Measurements from ENCODE around the gene UBXN7.
"Not testable (repeated sequence)": the region's sequence is repeated elsewhere in the genome, so short reads cannot be mapped to it uniquely, and the experiment has no call there.

UBXN7 gene

GRCh38 chr3:196354132-196354531 lies 78.1 kb downstream of the UBXN7 start:
- DNase-seq: no peak

- DNase-seq: no peak
These were observed 80.7 kb downstream of the UBXN7 start for GRCh38 chr3:196351541-196351940.

GRCh38 chr3:196350067-196350466 lies 82.2 kb downstream of the UBXN7 start:
- DNase-seq: no peak

GRCh38 chr3:196348698-196349097 lies 83.5 kb downstream of the UBXN7 start:
- no peak for DNase-seq

GRCh38 chr3:196344663-196345062 lies 87.6 kb downstream of the UBXN7 start:
- DNase-seq: no peak

- not testable (repeated sequence) for DNase-seq
These were observed 88.3 kb downstream of the UBXN7 start for GRCh38 chr3:196343917-196344316.

GRCh38 chr3:196341137-196341536 lies 91.1 kb downstream of the UBXN7 start:
- DNase-seq: no peak

GRCh38 chr3:196340466-196340865 lies 91.8 kb downstream of the UBXN7 start:
- DNase-seq: no peak

- no peak for DNase-seq
These were observed 92.6 kb downstream of the UBXN7 start for GRCh38 chr3:196339493-196340254.

GRCh38 chr3:196339044-196339443 lies 93.2 kb downstream of the UBXN7 start:
- no peak for DNase-seq

GRCh38 chr3:196336319-196337145 lies 95.7 kb downstream of the UBXN7 start:
- no peak for DNase-seq

- no peak for DNase-seq
These were observed 96.7 kb downstream of the UBXN7 start for GRCh38 chr3:196335503-196335948.

GRCh38 chr3:196334982-196335381 lies 97.2 kb downstream of the UBXN7 start:
- no peak for DNase-seq

- peak; percentile 41 for DNase-seq
These were observed 100.1 kb downstream of the UBXN7 start for GRCh38 chr3:196332168-196332567.

GRCh38 chr3:196327405-196327804 lies 104.8 kb downstream of the UBXN7 start:
- no peak for DNase-seq

- DNase-seq: no peak
These were observed 105.3 kb downstream of the UBXN7 start for GRCh38 chr3:196326936-196327335.

- no peak for DNase-seq
These were observed 108.5 kb downstream of the UBXN7 start for GRCh38 chr3:196323691-196324090.

- no peak for DNase-seq
These were observed 109.2 kb downstream of the UBXN7 start for GRCh38 chr3:196323016-196323415.

GRCh38 chr3:196321162-196321561 lies 111.1 kb downstream of the UBXN7 start:
- DNase-seq: no peak

GRCh38 chr3:196320137-196320536 lies 112.1 kb downstream of the UBXN7 start:
- no peak for DNase-seq

- peak; percentile 90 for DNase-seq
These were observed 114.3 kb downstream of the UBXN7 start, which contains the start of gene DYNLT2B for GRCh38 chr3:196317687-196318467. DYNLT2B (minus strand) TSS chr3:196318240; CDS start chr3:196318152, 88 bp downstream.

- DNase-seq: not testable (repeated sequence)
These were observed 115.2 kb downstream of the UBXN7 start for GRCh38 chr3:196316799-196317686.

Data from NCI-H2029 (cell line).